PC-3 (cell line): Measurements from ENCODE around the gene PLP1. TPM values are rescaled to one million over a fixed set of nuclear protein-coding genes. Genes with fewer than 3 reads are reported as not detected.
A peak's percentile ranks its signal among the peaks of the same experiment; 100 is the strongest.
"Not testable (repeated sequence)": the region's sequence is repeated elsewhere in the genome, so short reads cannot be mapped to it uniquely, and the experiment has no call there.

Source experiments
- ATAC-seq: fragments of 200-7000 bp; cut with Tn5 transposase; 2 replicates; pipeline ENCODE4 v1.9.1; 2020; ENCODE audit warnings: mild to moderate bottlenecking, moderate library complexity
- BruUV-seq: library from RNA; stranded (reverse); fragments of 400-500 nt; replicated peaks from 2 replicates; lab custom pipeline; 2021; lab: Mats Ljungman, UMichigan
- CTCF ChIA-PET: fragments of 300-600 bp; sonication (Branson Sonifier 250); formaldehyde crosslinking; loops from one replicate; lab custom pipeline; 2022; ENCODE audit warnings: antibody characterized with exemption; lab: Charles Lee
- POLR2A ChIA-PET: fragments of 300-600 bp; sonication (Branson Sonifier 250); formaldehyde crosslinking; loops from one replicate; lab custom pipeline; 2022; ENCODE audit warnings: antibody characterized with exemption; ENCODE audit not compliant: unreplicated experiment; lab: Charles Lee
- DNase-seq: peaks from one replicate; pipeline ENCODE4 v3.0.0-alpha.2; 2015
- H2AFZ ChIP-seq: fragments of 300-600 bp; sonication (generic); 2 replicates; pipeline ENCODE4 v1.6.0; 2016; ENCODE audit warnings: antibody characterized with exemption, low read length
- H3F3A ChIP-seq: fragments of 300-600 bp; sonication (generic); one replicate; pipeline ENCODE4 v1.6.0; 2017; ENCODE audit warnings: antibody characterized with exemption, low read length, control low read depth, mild to moderate bottlenecking; ENCODE audit not compliant: unreplicated experiment
- H3K27ac ChIP-seq: fragments of 300-600 bp; sonication (generic); 2 replicates; pipeline ENCODE4 v1.5.1; 2016; ENCODE audit warnings: mild to moderate bottlenecking, low read length
- H3K27me3 ChIP-seq: fragments of 300-600 bp; sonication (generic); 2 replicates; pipeline ENCODE4 v1.6.1; 2016; ENCODE audit warnings: low read length, mixed read lengths
- H3K36me3 ChIP-seq: fragments of 300-600 bp; sonication (generic); 2 replicates; pipeline ENCODE4 v1.6.1; 2016; ENCODE audit warnings: low read depth, mixed run types, low read length, mixed read lengths
- H3K4me1 ChIP-seq: fragments of 300-600 bp; sonication (generic); 2 replicates; pipeline ENCODE4 v1.5.1; 2016; ENCODE audit warnings: low read length; ENCODE audit not compliant: insufficient read depth
- H3K4me2 ChIP-seq: fragments of 300-600 bp; sonication (generic); 2 replicates; pipeline ENCODE4 v1.6.0; 2016; ENCODE audit warnings: low read length
- H3K4me3 ChIP-seq: fragments of 300-600 bp; sonication (generic); 2 replicates; pipeline ENCODE4 v1.5.1; 2016; ENCODE audit warnings: mild to moderate bottlenecking, low read length, mixed read lengths
- H3K79me2 ChIP-seq: fragments of 300-600 bp; sonication (generic); 2 replicates; pipeline ENCODE4 v1.6.1; 2017; ENCODE audit warnings: low read length, mixed read lengths
- H3K9ac ChIP-seq: fragments of 300-600 bp; sonication (generic); 2 replicates; pipeline ENCODE4 v1.6.0; 2016; ENCODE audit warnings: mild to moderate bottlenecking, low read length
- H3K9me2 ChIP-seq: fragments of 300-600 bp; sonication (generic); replicated peaks from 2 replicates; pipeline ENCODE4 v1.6.1; 2016; ENCODE audit warnings: mixed run types, low read length, mixed read lengths
- H3K9me3 ChIP-seq: fragments of 300-600 bp; sonication (generic); 2 replicates; pipeline ENCODE4 v1.6.1; 2016; ENCODE audit warnings: low read length, mixed read lengths
- H4K20me1 ChIP-seq: fragments of 300-600 bp; sonication (generic); 2 replicates; pipeline ENCODE4 v1.6.1; 2016; ENCODE audit warnings: low read length, mixed read lengths
- CTCF ChIP-seq: fragments of 300-600 bp; sonication (generic); conservative IDR thresholded peaks from 2 replicates; pipeline ENCODE4 v1.5.1; 2017; ENCODE audit warnings: antibody characterized with exemption, low read depth, mild to moderate bottlenecking, low read length
- EZH2 ChIP-seq: fragments of 300-600 bp; sonication (generic); IDR thresholded peaks from one replicate; pipeline ENCODE4 v1.6.1; 2017; ENCODE audit warnings: antibody characterized with exemption, mild to moderate bottlenecking, low read length; ENCODE audit not compliant: unreplicated experiment
- EZH2phosphoT487 ChIP-seq: fragments of 300-600 bp; sonication (generic); IDR thresholded peaks from 2 replicates; pipeline ENCODE4 v1.6.1; 2018; ENCODE audit warnings: mild to moderate bottlenecking, antibody characterized with exemption, low read length, borderline replicate concordance
- intact Hi-C: fragments of 100-400 bp; cut with micrococcal nuclease; formaldehyde crosslinking; loops from 2 replicates; pipeline ENCODE4 v1.9.0; 2023
- total RNA-seq: library from RNA; depleted of rRNA; stranded (reverse); fragments of >200 nt; gene quantifications from 2 replicates; pipeline ENCODE4 v1.2.3, GENCODE V29; 2014

The PLP1 gene
- total RNA-seq, 1 experiment from 2014 or later, result not detected

GRCh38 chrX:103766813-103767555 lies 9.7 kb upstream of the PLP1 start:
- H3K27me3 ChIP-seq, H3K9me2 ChIP-seq, H3K4me2 ChIP-seq, POLR2A ChIA-PET, H3K4me1 ChIP-seq, BruUV-seq, H3K9ac ChIP-seq, CTCF ChIA-PET, intact Hi-C loops, H3K36me3 ChIP-seq, H2AFZ ChIP-seq, ATAC-seq, H3F3A ChIP-seq, H3K4me3 ChIP-seq, H3K27ac ChIP-seq, H3K79me2 ChIP-seq, H3K9me3 ChIP-seq, DNase-seq, H4K20me1 ChIP-seq: not testable (repeated sequence)

GRCh38 chrX:103773445-103773844 lies 3.2 kb upstream of the PLP1 start:
- Histone ChIP-seq H4K20me1 (no peaks in the 10 kb centered on the region), H3K4me3 (no peak overlapping the region), H3K27me3 (peaks cover 4% of the 10 kb centered on the region; the same call in 1 of the 2 replicates), H3K9me3 (no peaks in the 10 kb centered on the region), H3K9ac (no peak overlapping the region), H3K36me3 (no peaks in the 10 kb centered on the region), H3K27ac (no peak overlapping the region), H3F3A (no peaks in the 10 kb centered on the region), H2AFZ (no peak overlapping the region), H3K9me2 (no peaks in the 10 kb centered on the region), H3K4me2 (no peak overlapping the region), H3K4me1 (no peaks in the 10 kb centered on the region), H3K79me2 (no peaks in the 10 kb centered on the region)
- ATAC-seq (no peak), DNase-seq (no peak)
- BruUV-seq, result no TSS peak
- ChIA-PET POLR2A (no interaction called here), CTCF (no interaction called here)
- intact Hi-C loops, result no loop called here
- TF ChIP-seq EZH2 (no peak), EZH2phosphoT487 (no peak), CTCF (no peak)

- Histone ChIP-seq H3K4me1 (no peaks in the 10 kb centered on the region), H3K4me2 (no peak overlapping the region), H3K4me3 (no peak overlapping the region), H3K9me3 (no peaks in the 10 kb centered on the region), H3K9me2 (no peaks in the 10 kb centered on the region), H3K27me3 (peaks cover 4% of the 10 kb centered on the region; the same call in 1 of the 2 replicates), H3K27ac (no peak overlapping the region), H3F3A (no peaks in the 10 kb centered on the region), H4K20me1 (no peaks in the 10 kb centered on the region), H3K9ac (no peak overlapping the region), H2AFZ (no peak overlapping the region), H3K36me3 (no peaks in the 10 kb centered on the region), H3K79me2 (no peaks in the 10 kb centered on the region)
- ChIA-PET POLR2A (no interaction called here), CTCF (interaction anchor here (0.6 kb wide), 1 partner anchor 87 kb away, joined by 23 read pairs; no protein-coding TSS in a partner anchor)
- no TSS peak for BruUV-seq
- DNase-seq, result peak; percentile 72
- intact Hi-C loops, result loop anchor here (1.0 kb wide), 3 partner anchors 63 to 241 kb away; no protein-coding TSS in a partner anchor
- peak; percentile 78 for TF ChIP-seq CTCF
- no peak for TF ChIP-seq EZH2
- TF ChIP-seq EZH2phosphoT487, result no peak
- ATAC-seq, result peak; percentile 89
These were observed 2.5 kb upstream of the PLP1 start for GRCh38 chrX:103774070-103774642.
